HepG2 (cell line): ENCODE results near the gene BST1. TPM values are rescaled to one million over a fixed set of nuclear protein-coding genes. Genes with fewer than 3 reads are reported as not detected.

Source experiments
- ATAC-seq: fragments of 200-7000 bp; cut with Tn5 transposase; 3 replicates; pipeline ENCODE4 v1.9.1; 2020; ENCODE audit warnings: mild to moderate bottlenecking, moderate library complexity
- BruUV-seq: library from RNA; stranded (reverse); fragments of 400-500 nt; replicated peaks from 2 replicates; lab custom pipeline; 2021; lab: Mats Ljungman, UMichigan
- CTCF ChIA-PET: fragments of 300-600 bp; formaldehyde crosslinking; extraction: SDS; loops from one replicate; lab custom pipeline; 2021; ENCODE audit warnings: low total read pairs, inconsistent platforms, low intra/inter-chr PET ratio; lab: Yijun Ruan, JAX
- POLR2A ChIA-PET: fragments of 350-600 bp; sonication (Branson Sonifier 250); formaldehyde crosslinking; loops from one replicate; lab custom pipeline; 2020; ENCODE audit warnings: antibody characterized with exemption, inconsistent platforms; lab: Yijun Ruan, JAX
- DNase-seq: peaks from one replicate; pipeline ENCODE4 v3.0.0-alpha.2; 2015; ENCODE audit warnings: low spot score
- FAIRE-seq: peaks from 3 replicates; lab custom pipeline; 2011; peaks lifted over from hg19 to GRCh38; lab: Jason Lieb, UNC
- H2AFZ ChIP-seq: one replicate; pipeline ENCODE4 v1.6.1; 2011; ENCODE audit warnings: low read length, inconsistent platforms
- H3K27ac ChIP-seq: fragments of 300-600 bp; 3 replicates; pipeline ENCODE4 v1.8.0; 2011; ENCODE audit warnings: mixed run types, mild to moderate bottlenecking, mixed read lengths, low read length, inconsistent platforms; ENCODE audit not compliant: insufficient read depth; ENCODE audit errors: extremely low read length
- H3K27me3 ChIP-seq, 2 experiments: fragments of 200-600 bp in 1 of 2; 2 replicates in 1 of 2; 3 replicates in 1 of 2; pipeline versions ENCODE4 v1.6.0 to v1.8.0; 2011; ENCODE audit warnings: low read length in 2 of 2, mild to moderate bottlenecking in 2 of 2, moderate library complexity in 2 of 2, inconsistent platforms in 1 of 2; ENCODE audit not compliant: insufficient read depth in 2 of 2, control insufficient read depth in 1 of 2
- H3K36me3 ChIP-seq, 2 experiments: fragments of 200-600 bp in 1 of 2; replicated peaks in 1 of 2; 2 replicates in 1 of 2; 3 replicates in 1 of 2; pipeline versions ENCODE4 v1.5.1 to v1.8.0; 2011; ENCODE audit warnings: low read length in 2 of 2, inconsistent platforms in 1 of 2; ENCODE audit not compliant: insufficient read depth in 2 of 2, control insufficient read depth in 1 of 2
- H3K4me1 ChIP-seq: 2 replicates; pipeline ENCODE4 v1.5.1; 2012; ENCODE audit warnings: low read length, inconsistent platforms; ENCODE audit not compliant: insufficient read depth
- H3K4me2 ChIP-seq: 2 replicates; pipeline ENCODE4 v1.6.0; 2011; ENCODE audit warnings: low read depth, low read length, inconsistent platforms
- H3K4me3 ChIP-seq, 3 experiments: fragments of 200-600 bp in 1 of 3; sonication (generic), shearing (Covaris generic) in 1 of 3; replicated peaks in 1 of 3; 2 replicates each; pipeline ENCODE4 v1.5.1; 2011 to 2016; ENCODE audit warnings: low read length in 3 of 3, inconsistent platforms in 2 of 3, low read depth in 2 of 3, mild to moderate bottlenecking in 2 of 3, control low read depth in 1 of 3, mixed read lengths in 1 of 3; ENCODE audit not compliant: insufficient read depth in 1 of 3
- H3K79me2 ChIP-seq: one replicate; pipeline ENCODE4 v1.6.1; 2011; ENCODE audit warnings: low read length, inconsistent platforms; ENCODE audit not compliant: insufficient read depth
- H3K9ac ChIP-seq: 2 replicates; pipeline ENCODE4 v1.6.0; 2011; ENCODE audit warnings: mild to moderate bottlenecking, low read depth, low read length, inconsistent platforms; ENCODE audit not compliant: insufficient read depth
- H3K9me3 ChIP-seq: 2 replicates; pipeline ENCODE4 v1.5.1; 2012; ENCODE audit warnings: mild to moderate bottlenecking, low read length
- H4K20me1 ChIP-seq: 2 replicates; pipeline ENCODE4 v1.6.0; 2011; ENCODE audit warnings: inconsistent platforms, mild to moderate bottlenecking, low read length, moderate library complexity; ENCODE audit not compliant: insufficient read depth
- BORCS8-MEF2B ChIP-seq: sonication (generic); formaldehyde crosslinking; IDR thresholded peaks from 2 replicates; pipeline ENCODE4 v1.8.0; 2022; ENCODE audit warnings: mild to moderate bottlenecking, missing genetic modification reagents
- FOXA3 ChIP-seq: IDR thresholded peaks from 2 replicates; pipeline ENCODE4 v1.6.1; 2016; ENCODE audit warnings: missing genetic modification reagents, missing compliant biosample characterization
- SRF ChIP-seq: IDR thresholded peaks from 2 replicates; pipeline ENCODE4 v1.6.1; 2011; ENCODE audit warnings: mild to moderate bottlenecking, low read depth, low read length, moderate library complexity
- ZNF30 ChIP-seq: sonication (generic); formaldehyde crosslinking; IDR thresholded peaks from 2 replicates; pipeline ENCODE4 v1.5.0; 2020; ENCODE audit warnings: mild to moderate bottlenecking, missing genetic modification reagents
- ZNF33B ChIP-seq: sonication (generic); formaldehyde crosslinking; IDR thresholded peaks from 2 replicates; pipeline ENCODE4 v1.5.1; 2020; ENCODE audit warnings: mild to moderate bottlenecking, missing genetic modification reagents
- ZNF781 ChIP-seq: sonication (generic); formaldehyde crosslinking; IDR thresholded peaks from 2 replicates; pipeline ENCODE4 v1.5.1; 2020; ENCODE audit warnings: borderline replicate concordance, mild to moderate bottlenecking, missing genetic modification reagents; ENCODE audit errors: not compliant biosample characterization
- WGBS: methylation state at CpG from one replicate; pipeline ENCODE4 v1.1.6; 2017; ENCODE audit warnings: low lambda C conversion rate; 5-methylcytosine and 5-hydroxymethylcytosine counted together
- in situ Hi-C: cut with HindIII; loops from 2 replicates; pipeline ENCODE4 v1.10.0; 2017; ENCODE audit warnings: low pct_unique_long_range_greater_than_20kb; ENCODE audit not compliant: extremely low pct_ligation_motif_present
- intact Hi-C: fragments of 100-400 bp; cut with micrococcal nuclease; formaldehyde crosslinking; loops from one replicate; pipeline ENCODE4 v1.10.0; 2022; ENCODE audit not compliant: unreplicated experiment
- polyA plus RNA-seq, 8 experiments: library from polyadenylated mRNA; depleted of rRNA in 3 of 8; stranded (reverse) in 7 of 8; unstranded in 1 of 8; fragments of >200 nt; fragmentation: Illumina TruSeq in 4 of 8; extraction: Trizol in 4 of 8; gene quantifications; 2 replicates each; pipeline versions ENCODE4 v1.2.1 to v1.2.3, GENCODE V29; 2011 to 2016; ENCODE audit warnings: low read depth in 4 of 8, missing spikeins in 1 of 8, mixed read lengths in 1 of 8; ENCODE audit not compliant: insufficient read depth in 1 of 8
- total RNA-seq, 5 experiments: library from RNA; depleted of rRNA; stranded (reverse); fragments of >200 nt; fragmentation: Illumina TruSeq; extraction: Trizol; gene quantifications; 2 replicates each; pipeline ENCODE4 v1.2.3, GENCODE V29; 2016; ENCODE audit warnings: low read depth in 1 of 5
- TF ChIP-seq, protein P1 (sequence below): sonication (generic); formaldehyde crosslinking; IDR thresholded peaks from 2 replicates; pipeline ENCODE4 v1.4.0; 2020; ENCODE audit warnings: missing genetic modification reagents
- TF ChIP-seq, protein P2 (sequence below): sonication (generic); formaldehyde crosslinking; IDR thresholded peaks from 2 replicates; pipeline ENCODE4 v1.4.0; 2020; ENCODE audit warnings: missing genetic modification reagents

BST1 gene
- total and polyA plus RNA-seq, 2 of the 13 experiments (the other 11 are each of a cell fraction or from before 2014, with no cell fraction given), result 0.09 to 0.49 TPM

GRCh38 chr4:15754323-15754722 lies 51.5 kb downstream of the BST1 start:
- intact Hi-C loops (no loop called here), in situ Hi-C loops (no loop called here)
- H3K27me3 ChIP-seq, result peaks cover 0 to 2% of the 10 kb centered on the region in 2 experiments; a peak in 2 of 5 replicates
- no peaks in the 10 kb centered on the region for H3K36me3 ChIP-seq
- H2AFZ ChIP-seq, result no peak overlapping the region
- no peak overlapping the region for H3K4me3 ChIP-seq
- ATAC-seq, result no peak
- no peaks in the 10 kb centered on the region for H3K79me2 ChIP-seq
- 39% methylated on average over 4 of the region's 4 CpGs for WGBS
- POLR2A ChIA-PET, result no interaction called here
- H3K9ac ChIP-seq, result no peak overlapping the region
- H3K4me1 ChIP-seq, result peaks cover 5% of the 10 kb centered on the region; the same call in 1 of the 2 replicates
- no peaks in the 10 kb centered on the region for H3K9me3 ChIP-seq
- H3K4me2 ChIP-seq, result no peak overlapping the region
- TF ChIP-seq, protein P1, sequence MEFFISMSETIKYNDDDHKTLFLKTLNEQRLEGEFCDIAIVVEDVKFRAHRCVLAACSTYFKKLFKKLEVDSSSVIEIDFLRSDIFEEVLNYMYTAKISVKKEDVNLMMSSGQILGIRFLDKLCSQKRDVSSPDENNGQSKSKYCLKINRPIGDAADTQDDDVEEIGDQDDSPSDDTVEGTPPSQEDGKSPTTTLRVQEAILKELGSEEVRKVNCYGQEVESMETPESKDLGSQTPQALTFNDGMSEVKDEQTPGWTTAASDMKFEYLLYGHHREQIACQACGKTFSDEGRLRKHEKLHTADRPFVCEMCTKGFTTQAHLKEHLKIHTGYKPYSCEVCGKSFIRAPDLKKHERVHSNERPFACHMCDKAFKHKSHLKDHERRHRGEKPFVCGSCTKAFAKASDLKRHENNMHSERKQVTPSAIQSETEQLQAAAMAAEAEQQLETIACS (CRISPR knock-in tag), result no peak
- TF ChIP-seq, protein P2, sequence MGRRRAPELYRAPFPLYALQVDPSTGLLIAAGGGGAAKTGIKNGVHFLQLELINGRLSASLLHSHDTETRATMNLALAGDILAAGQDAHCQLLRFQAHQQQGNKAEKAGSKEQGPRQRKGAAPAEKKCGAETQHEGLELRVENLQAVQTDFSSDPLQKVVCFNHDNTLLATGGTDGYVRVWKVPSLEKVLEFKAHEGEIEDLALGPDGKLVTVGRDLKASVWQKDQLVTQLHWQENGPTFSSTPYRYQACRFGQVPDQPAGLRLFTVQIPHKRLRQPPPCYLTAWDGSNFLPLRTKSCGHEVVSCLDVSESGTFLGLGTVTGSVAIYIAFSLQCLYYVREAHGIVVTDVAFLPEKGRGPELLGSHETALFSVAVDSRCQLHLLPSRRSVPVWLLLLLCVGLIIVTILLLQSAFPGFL (CRISPR knock-in tag), result no peak
- TF ChIP-seq ZNF781 (CRISPR knock-in tag), result no peak
- no peak for TF ChIP-seq ZNF33B
- TF ChIP-seq SRF, result no peak
- TF ChIP-seq FOXA3 (CRISPR knock-in tag), result no peak
- no peak for TF ChIP-seq ZNF30 (CRISPR knock-in tag)
- TF ChIP-seq BORCS8-MEF2B (CRISPR knock-in tag), result no peak
- DNase-seq, result no peak
- no peak for FAIRE-seq
- CTCF ChIA-PET, result no interaction called here
- no peaks in the 10 kb centered on the region for H4K20me1 ChIP-seq
- no peak overlapping the region for H3K27ac ChIP-seq
- no TSS peak for BruUV-seq
